BE2C (cell line): ENCODE results near the gene MYADM.
A peak's percentile ranks its signal among the peaks of the same experiment; 100 is the strongest.

ENCODE experiments used
- DNase-seq: peaks from one replicate; pipeline ENCODE4 v3.0.0-alpha.2; 2020
- H3K27me3 ChIP-seq: fragments of 250-450 bp; sonication (Bioruptor Pico); 2 replicates; pipeline ENCODE4 v1.5.1; 2020; ENCODE audit warnings: mild to moderate bottlenecking
- H3K36me3 ChIP-seq: fragments of 250-450 bp; sonication (Bioruptor Pico); 2 replicates; pipeline ENCODE4 v1.5.1; 2020; ENCODE audit warnings: mild to moderate bottlenecking
- H3K4me1 ChIP-seq: fragments of 250-450 bp; sonication (Bioruptor Pico); 2 replicates; pipeline ENCODE4 v1.5.1; 2020
- H3K4me3 ChIP-seq: 2 replicates; pipeline ENCODE4 v1.5.1; 2011; ENCODE audit warnings: low read depth, low read length
- H3K9me3 ChIP-seq: fragments of 250-450 bp; sonication (Bioruptor Pico); 2 replicates; pipeline ENCODE4 v1.5.1; 2020
- TF ChIP-seq, protein P1 (sequence below): IDR thresholded peaks from 2 replicates; pipeline ENCODE4 v1.5.1; 2012; ENCODE audit warnings: mild to moderate bottlenecking, low read depth, low read length

MYADM gene

DNA sequence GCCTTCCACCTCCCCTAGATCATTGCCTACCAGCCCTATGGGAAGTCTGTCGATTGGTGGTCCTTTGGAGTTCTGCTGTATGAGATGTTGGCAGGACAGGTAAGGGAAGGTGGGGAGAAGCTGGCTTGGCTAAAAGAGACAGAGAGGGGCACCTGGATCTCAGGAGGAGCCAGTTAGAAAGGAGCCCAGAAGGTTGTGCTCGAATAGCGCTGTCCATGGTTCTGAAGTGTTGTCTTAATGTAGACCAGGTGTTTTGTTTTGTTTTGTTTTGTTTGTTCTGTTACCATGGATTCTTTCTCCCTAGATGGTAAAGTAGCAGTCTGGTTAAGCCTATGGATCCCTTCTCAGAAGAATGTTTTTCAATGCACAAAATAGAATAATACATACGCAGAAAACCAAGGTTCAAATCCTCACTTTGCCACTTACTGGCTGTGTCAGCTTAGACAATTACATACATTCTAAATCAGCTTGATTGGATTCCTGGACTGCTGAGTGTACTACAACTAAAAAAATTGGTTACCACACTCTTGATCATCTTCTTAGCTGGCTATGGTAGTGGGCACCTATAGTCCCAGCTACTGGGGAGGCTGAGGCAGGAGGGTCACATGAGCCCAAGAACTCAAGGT is 35.5 kb downstream of the MYADM start:
- peaks cover 52% of the 10 kb centered on the region for H3K27me3 ChIP-seq
- H3K9me3 ChIP-seq, result no peaks in the 10 kb centered on the region
- no peaks in the 10 kb centered on the region for H3K36me3 ChIP-seq
- H3K4me1 ChIP-seq, result no peaks in the 10 kb centered on the region
- DNase-seq, result no peak
- TF ChIP-seq, protein P1, sequence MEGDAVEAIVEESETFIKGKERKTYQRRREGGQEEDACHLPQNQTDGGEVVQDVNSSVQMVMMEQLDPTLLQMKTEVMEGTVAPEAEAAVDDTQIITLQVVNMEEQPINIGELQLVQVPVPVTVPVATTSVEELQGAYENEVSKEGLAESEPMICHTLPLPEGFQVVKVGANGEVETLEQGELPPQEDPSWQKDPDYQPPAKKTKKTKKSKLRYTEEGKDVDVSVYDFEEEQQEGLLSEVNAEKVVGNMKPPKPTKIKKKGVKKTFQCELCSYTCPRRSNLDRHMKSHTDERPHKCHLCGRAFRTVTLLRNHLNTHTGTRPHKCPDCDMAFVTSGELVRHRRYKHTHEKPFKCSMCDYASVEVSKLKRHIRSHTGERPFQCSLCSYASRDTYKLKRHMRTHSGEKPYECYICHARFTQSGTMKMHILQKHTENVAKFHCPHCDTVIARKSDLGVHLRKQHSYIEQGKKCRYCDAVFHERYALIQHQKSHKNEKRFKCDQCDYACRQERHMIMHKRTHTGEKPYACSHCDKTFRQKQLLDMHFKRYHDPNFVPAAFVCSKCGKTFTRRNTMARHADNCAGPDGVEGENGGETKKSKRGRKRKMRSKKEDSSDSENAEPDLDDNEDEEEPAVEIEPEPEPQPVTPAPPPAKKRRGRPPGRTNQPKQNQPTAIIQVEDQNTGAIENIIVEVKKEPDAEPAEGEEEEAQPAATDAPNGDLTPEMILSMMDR, result no peak
- no peak overlapping the region for H3K4me3 ChIP-seq

GRCh38 chr19:53904909-53905308 is 37.2 kb downstream of the MYADM start:
- TF ChIP-seq, protein P1, result no peak
- H3K36me3 ChIP-seq, result no peaks in the 10 kb centered on the region
- H3K9me3 ChIP-seq, result no peaks in the 10 kb centered on the region
- H3K4me3 ChIP-seq, result no peak overlapping the region
- H3K4me1 ChIP-seq, result no peaks in the 10 kb centered on the region
- peaks cover 66% of the 10 kb centered on the region for H3K27me3 ChIP-seq
- DNase-seq, result no peak

- H3K27me3 ChIP-seq, result peaks cover 70% of the 10 kb centered on the region
- no peaks in the 10 kb centered on the region for H3K36me3 ChIP-seq
- H3K4me1 ChIP-seq, result no peaks in the 10 kb centered on the region
- no peaks in the 10 kb centered on the region for H3K9me3 ChIP-seq
- DNase-seq, result no peak
- TF ChIP-seq, protein P1, result no peak
- H3K4me3 ChIP-seq, result no peak overlapping the region
These were observed 38.1 kb downstream of the MYADM start for GRCh38 chr19:53905787-53906186.

- Histone ChIP-seq H3K36me3 (no peaks in the 10 kb centered on the region), H3K4me1 (no peaks in the 10 kb centered on the region), H3K9me3 (no peaks in the 10 kb centered on the region), H3K27me3 (peaks cover 77% of the 10 kb centered on the region), H3K4me3 (no peak overlapping the region)
- TF ChIP-seq, protein P1, result peak; percentile 78
- peak; percentile 59 for DNase-seq
These were observed 38.8 kb downstream of the MYADM start for GRCh38 chr19:53906211-53907192.

DNA sequence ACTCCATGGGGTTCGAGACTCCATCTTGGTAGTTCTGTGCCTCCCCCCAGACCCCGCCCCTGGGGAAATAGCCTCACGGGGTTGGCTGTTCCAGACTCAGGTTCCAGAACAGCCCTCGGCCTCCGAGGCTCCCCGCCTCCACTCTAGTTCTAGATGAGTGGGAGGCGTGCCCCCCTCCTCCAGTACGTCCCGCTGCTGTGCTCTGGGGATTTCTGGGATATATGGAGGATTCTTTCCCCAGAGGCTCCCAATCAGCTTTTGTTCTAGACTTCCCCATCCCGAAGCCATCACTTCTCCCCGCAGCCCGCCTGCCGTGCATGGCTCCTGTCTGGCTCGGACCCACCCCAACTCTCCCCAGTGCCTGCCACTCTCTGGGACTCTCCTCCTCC is 39.5 kb downstream of the MYADM start:
- peaks cover 77% of the 10 kb centered on the region for H3K27me3 ChIP-seq

More for the DNA sequence above, 39.5 kb downstream of the MYADM start:
- Histone ChIP-seq H3K9me3 (no peaks in the 10 kb centered on the region), H3K4me1 (no peaks in the 10 kb centered on the region), H3K4me3 (no peak overlapping the region), H3K36me3 (no peaks in the 10 kb centered on the region)
- no peak for DNase-seq
- TF ChIP-seq, protein P1, result no peak
